IMR-90 (cell line): ENCODE data around the gene UPK1B. TPM values are rescaled to one million over a fixed set of nuclear protein-coding genes. Genes with fewer than 3 reads are reported as not detected.
A peak's percentile ranks its signal among the peaks of the same experiment; 100 is the strongest.

ENCODE experiments used
- ATAC-seq: fragments of 200-7000 bp; cut with Tn5 transposase; 2 replicates; pipeline ENCODE4 v1.9.1; 2020; ENCODE audit warnings: low read depth, mild to moderate bottlenecking, moderate library complexity
- Bru-seq: library from RNA; stranded (reverse); fragments of 400-500 nt; gene quantifications from one replicate; lab custom pipeline; 2021; lab: Mats Ljungman, UMichigan
- BruChase-seq, 2 experiments: library from RNA; stranded (reverse); fragments of 400-500 nt; gene quantifications; one replicate each; lab custom pipeline; 2021; lab: Mats Ljungman, UMichigan
- BruUV-seq: library from RNA; stranded (reverse); fragments of 400-500 nt; replicated peaks from 2 replicates; lab custom pipeline; 2021; lab: Mats Ljungman, UMichigan
- CTCF ChIA-PET: fragments of 300-600 bp; formaldehyde crosslinking; extraction: SDS; loops from one replicate; lab custom pipeline; 2021; ENCODE audit warnings: antibody characterized with exemption; lab: Yijun Ruan, JAX
- POLR2A ChIA-PET: fragments of 300-600 bp; sonication (Branson Sonifier 250); formaldehyde crosslinking; loops from one replicate; lab custom pipeline; 2022; ENCODE audit warnings: antibody characterized with exemption; ENCODE audit not compliant: unreplicated experiment; lab: Charles Lee
- DNase-seq: peaks from one replicate; pipeline ENCODE4 v3.0.0; 2013
- H2AFZ ChIP-seq: replicated peaks from 2 replicates; pipeline ENCODE3; 2013; ENCODE audit warnings: low read length, mild to moderate bottlenecking; ENCODE audit not compliant: poor library complexity
- H2AK5ac ChIP-seq: 2 replicates; pipeline ENCODE4 v1.6.1; 2013; ENCODE audit warnings: low read depth, low read length, inconsistent platforms
- H2AK9ac ChIP-seq: replicated peaks from 2 replicates; pipeline ENCODE3; 2013; ENCODE audit warnings: mild to moderate bottlenecking, low read depth, low read length, moderate library complexity; ENCODE audit not compliant: poor library complexity
- H2BK120ac ChIP-seq: 2 replicates; pipeline ENCODE4 v1.6.1; 2013; ENCODE audit warnings: low read depth, low read length, inconsistent platforms
- H2BK15ac ChIP-seq: 3 replicates; pipeline ENCODE4 v1.6.1; 2013; ENCODE audit warnings: low read depth, low read length, inconsistent platforms
- H2BK20ac ChIP-seq: 2 replicates; pipeline ENCODE4 v1.6.1; 2013; ENCODE audit warnings: low read depth, mild to moderate bottlenecking, inconsistent platforms, low read length, moderate library complexity
- H2BK5ac ChIP-seq: 2 replicates; pipeline ENCODE4 v1.6.1; 2013; ENCODE audit warnings: mild to moderate bottlenecking, low read depth, low read length, inconsistent platforms; ENCODE audit not compliant: poor library complexity, severe bottlenecking
- H3K14ac ChIP-seq: replicated peaks from 2 replicates; pipeline ENCODE4 v1.6.1; 2013; ENCODE audit warnings: low read depth, low read length, inconsistent platforms
- H3K18ac ChIP-seq: 2 replicates; pipeline ENCODE4 v1.6.1; 2013; ENCODE audit warnings: low read depth, low read length, control low read depth
- H3K23ac ChIP-seq: 2 replicates; pipeline ENCODE4 v1.6.1; 2013; ENCODE audit warnings: low read depth, low read length, inconsistent platforms
- H3K27ac ChIP-seq: 2 replicates; pipeline ENCODE4 v1.5.1; 2013; ENCODE audit warnings: mild to moderate bottlenecking, control low read depth, low read length; ENCODE audit not compliant: insufficient read depth
- H3K27me3 ChIP-seq: 2 replicates; pipeline ENCODE4 v1.6.1; 2013; ENCODE audit warnings: low read length; ENCODE audit not compliant: control insufficient read depth, insufficient read depth
- H3K36me3 ChIP-seq: 2 replicates; pipeline ENCODE4 v1.6.1; 2013; ENCODE audit warnings: low read length, mixed read lengths; ENCODE audit not compliant: control insufficient read depth, insufficient read depth
- H3K4ac ChIP-seq: 2 replicates; pipeline ENCODE4 v1.6.1; 2013; ENCODE audit warnings: low read depth, low read length, inconsistent platforms
- H3K4me1 ChIP-seq: 2 replicates; pipeline ENCODE4 v1.6.1; 2013; ENCODE audit warnings: low read length, mixed read lengths; ENCODE audit not compliant: control insufficient read depth, insufficient read depth
- H3K4me2 ChIP-seq: 2 replicates; pipeline ENCODE4 v1.6.1; 2013; ENCODE audit warnings: low read depth, mild to moderate bottlenecking, control low read depth, low read length, moderate library complexity
- H3K4me3 ChIP-seq: 2 replicates; pipeline ENCODE4 v1.5.1; 2013; ENCODE audit warnings: low read depth, mild to moderate bottlenecking, control low read depth, low read length, moderate library complexity; ENCODE audit not compliant: insufficient read depth
- H3K56ac ChIP-seq: 2 replicates; pipeline ENCODE4 v1.6.1; 2013; ENCODE audit warnings: low read length, inconsistent platforms; ENCODE audit not compliant: insufficient read depth; ENCODE audit errors: extremely low read depth
- H3K79me1 ChIP-seq, 2 experiments: 2 replicates each; pipeline ENCODE4 v1.6.1; 2013; ENCODE audit warnings: low read length in 2 of 2, inconsistent platforms in 1 of 2, low read depth in 1 of 2
- H3K9ac ChIP-seq: 2 replicates; pipeline ENCODE4 v1.6.1; 2013; ENCODE audit warnings: low read depth, low read length, control low read depth
- H3K9me1 ChIP-seq: 2 replicates; pipeline ENCODE4 v1.6.1; 2013; ENCODE audit warnings: low read length, inconsistent platforms; ENCODE audit not compliant: insufficient read depth
- H3K9me3 ChIP-seq: 2 replicates; pipeline ENCODE4 v1.6.1; 2013; ENCODE audit warnings: low read length; ENCODE audit not compliant: control insufficient read depth, insufficient read depth
- H4K20me1 ChIP-seq: 2 replicates; pipeline ENCODE4 v1.6.1; 2013; ENCODE audit warnings: low read length, inconsistent platforms; ENCODE audit not compliant: insufficient read depth
- H4K5ac ChIP-seq: 2 replicates; pipeline ENCODE4 v1.6.1; 2013; ENCODE audit warnings: mild to moderate bottlenecking, low read depth, low read length, control low read depth
- H4K8ac ChIP-seq, 2 experiments: 2 replicates each; pipeline ENCODE4 v1.6.1; 2013; ENCODE audit warnings: low read depth in 2 of 2, low read length in 2 of 2, control low read depth in 1 of 2, inconsistent platforms in 1 of 2
- H4K91ac ChIP-seq: 2 replicates; pipeline ENCODE4 v1.6.1; 2013; ENCODE audit warnings: low read depth, low read length, inconsistent platforms; ENCODE audit not compliant: insufficient read depth
- CHD1 ChIP-seq: IDR thresholded peaks from 2 replicates; pipeline ENCODE4 v1.6.1; 2012; ENCODE audit warnings: low read depth, low read length, improper control_type of control experiment
- RAD21 ChIP-seq: IDR thresholded peaks from 2 replicates; pipeline ENCODE4 v1.6.1; 2012; ENCODE audit warnings: low read length, improper control_type of control experiment
- RFX5 ChIP-seq: IDR thresholded peaks from 2 replicates; pipeline ENCODE4 v1.8.0; 2012; ENCODE audit warnings: low read depth, mild to moderate bottlenecking, low read length, moderate library complexity
- WGBS, 2 experiments: methylation state at CpG; one replicate each; pipeline versions ENCODE4 v1.1.5 to v1.1.7; 2013; ENCODE audit warnings: missing lambda C conversion rate in 2 of 2; ENCODE audit not compliant: insufficient read length in 1 of 2; ENCODE audit errors: extremely low coverage in 2 of 2; 5-methylcytosine and 5-hydroxymethylcytosine counted together
- dilution Hi-C: fragments of 300-500 bp; cut with HindIII; formaldehyde crosslinking; loops from one replicate; pipeline ENCODE4 v1.14.3; 2018; ENCODE audit warnings: low sequenced_read_pairs; ENCODE audit not compliant: unreplicated experiment
- in situ Hi-C: fragments of 300-500 bp; cut with MboI; formaldehyde crosslinking; loops from 3 replicates; pipeline ENCODE4 v1.14.3; 2019; ENCODE audit warnings: low sequenced_read_pairs, inconsistent platforms, mixed read lengths
- intact Hi-C: fragments of 100-400 bp; cut with micrococcal nuclease; formaldehyde crosslinking; loops from 2 replicates; pipeline ENCODE4 v1.10.0; 2022
- long read RNA-seq: library from polyadenylated mRNA; unstranded; transcript quantifications from one replicate; pipeline ENCODE4 v2.0.0, GENCODE V29; 2021; ENCODE audit not compliant: unreplicated experiment
- polyA plus RNA-seq, 3 experiments: library from polyadenylated mRNA; depleted of rRNA; stranded (reverse); fragments of >200 nt; gene quantifications; 2 replicates each; pipeline ENCODE4 v1.2.3, GENCODE V29; 2012; ENCODE audit warnings: low replicate concordance in 1 of 3
- total RNA-seq: library from RNA; depleted of rRNA; stranded (reverse); fragments of >200 nt; gene quantifications from 2 replicates; pipeline ENCODE4 v1.2.3, GENCODE V29; 2012; rRNA removed

UPK1B gene
- total RNA-seq (0.28 and 0.36 TPM in 2 replicates), polyA plus RNA-seq (2012; rRNA removed) (0.40 and 0.55 TPM in 2 replicates), Bru-seq, nascent RNA (percentile 5 among the genes with signal in this experiment), BruChase-seq, experiment 1, labeled RNA remaining after a 6-hour chase (percentile 8 among the genes with signal in this experiment), BruChase-seq, experiment 2, labeled RNA remaining after a 2-hour chase (not detected)
- polyA plus RNA-seq (2012; cell fraction: cytosol; rRNA removed) = 0.18 and 0.19 TPM in 2 replicates
- 0.02 and 0.05 TPM in 2 replicates for polyA plus RNA-seq (2012; cell fraction: nucleus; rRNA removed; ENCODE audit: low replicate concordance)
- long read RNA-seq = 0 reads

- no peak for ATAC-seq
- Histone ChIP-seq H3K36me3 (no peaks in the 10 kb centered on the region), H3K14ac (no peak within 1 kb of the TSS), H4K20me1 (no peaks in the 10 kb centered on the region), H3K9me1 (0 out of 2 replicates have a peak, but pooled peaks cover 3% of the 10 kb centered on the region), H3K9me3 (no peaks in the 10 kb centered on the region), H4K8ac (no peak within 1 kb of the TSS), H3K18ac (no peak within 1 kb of the TSS), H3K27me3 (no peaks in the 10 kb centered on the region), H2AFZ (peak within 1 kb of the TSS; percentile 40), H2AK9ac (no peak within 1 kb of the TSS), H3K4ac (no peak within 1 kb of the TSS; the same call in 1 of the 2 replicates), H2BK5ac (no peak within 1 kb of the TSS), H3K4me3 (no peak within 1 kb of the TSS), H3K4me1 (peaks cover 7% of the 10 kb centered on the region; the same call in 1 of the 2 replicates), H3K23ac (no peak within 1 kb of the TSS), H3K27ac (no peak within 1 kb of the TSS), H2AK5ac (no peak within 1 kb of the TSS), H3K79me1 (no peaks in the 10 kb centered on the region), H4K5ac (no peak within 1 kb of the TSS), H2BK15ac (no peak within 1 kb of the TSS), H4K91ac (no peak within 1 kb of the TSS), H3K56ac (no peak within 1 kb of the TSS), H2BK20ac (no peak within 1 kb of the TSS), H3K9ac (no peak within 1 kb of the TSS), H2BK120ac (no peak within 1 kb of the TSS), H3K4me2 (no peak within 1 kb of the TSS)
- ChIA-PET POLR2A (no interaction called here), CTCF (interaction anchor here (0.9 kb wide), 1 partner anchor 68 kb away, joined by 4 read pairs; no protein-coding TSS in a partner anchor)
- no TSS peak for BruUV-seq
- intact Hi-C loops = no loop called here
- 26% methylated on average over 3 of the region's 13 CpGs; no CpG with 5 or more reads in 1 of the 2 experiments for WGBS, 2 experiments
- TF ChIP-seq RFX5 = no peak
- no peak for TF ChIP-seq RAD21
- TF ChIP-seq CHD1 = no peak
- no peak for DNase-seq
- in situ Hi-C loops = no loop called here
- dilution Hi-C loops = no loop called here
Measured at GRCh38 chr3:119173325-119173724, at the start of gene UPK1B. TSS of gene UPK1B (plus strand) at chr3:119173598. CDS start at chr3:119186742, 13,144 bp downstream.
